GM21825 (cell line): ENCODE results near the gene TRIM8.
"Not testable (repeated sequence)": the region's sequence is repeated elsewhere in the genome, so short reads cannot be mapped to it uniquely, and the experiment has no call there.

Experiments used
- ATAC-seq: cut with Tn5 transposase; IDR thresholded peaks from one replicate; pipeline ENCODE4 v1.9.1; 2021; ENCODE audit warnings: mild to moderate bottlenecking, moderate library complexity; ENCODE audit not compliant: unreplicated experiment

TRIM8 gene

DNA sequence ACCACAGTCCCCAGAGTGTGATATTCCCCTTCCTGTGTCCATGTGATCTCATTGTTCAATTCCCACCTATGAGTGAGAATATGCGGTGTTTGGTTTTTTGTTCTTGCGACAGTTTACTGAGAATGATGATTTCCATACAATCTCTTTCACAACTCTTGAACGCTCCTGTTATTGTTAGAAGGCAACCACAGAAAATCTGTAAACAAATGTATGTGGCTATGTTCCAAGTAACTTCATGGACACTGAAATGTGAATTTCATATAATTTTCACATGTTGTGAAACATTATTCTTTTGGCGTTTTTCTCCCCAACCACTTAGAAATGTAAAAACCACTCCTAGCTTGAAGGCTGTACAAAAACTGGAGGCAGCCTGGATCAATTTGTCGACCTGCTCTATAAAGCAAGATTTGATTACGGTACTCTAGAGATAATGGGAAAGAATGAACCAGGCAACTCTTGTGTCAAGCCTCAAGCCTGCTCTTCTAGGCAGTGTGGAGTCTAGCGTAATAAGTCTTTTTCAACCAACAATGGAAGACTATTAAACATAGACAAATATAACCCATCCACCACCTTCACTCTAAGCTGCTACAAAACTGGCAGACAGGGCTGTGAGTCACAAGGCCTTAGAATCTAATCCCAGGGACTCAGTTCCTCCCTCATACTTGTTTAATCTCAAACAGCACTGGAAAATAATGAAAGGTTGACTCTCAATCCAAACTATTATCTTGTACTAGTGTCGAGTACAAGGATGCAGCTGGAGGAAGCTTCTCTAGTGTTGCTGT lies 47.2 kb downstream of the TRIM8 start:
- ATAC-seq = no peak

DNA sequence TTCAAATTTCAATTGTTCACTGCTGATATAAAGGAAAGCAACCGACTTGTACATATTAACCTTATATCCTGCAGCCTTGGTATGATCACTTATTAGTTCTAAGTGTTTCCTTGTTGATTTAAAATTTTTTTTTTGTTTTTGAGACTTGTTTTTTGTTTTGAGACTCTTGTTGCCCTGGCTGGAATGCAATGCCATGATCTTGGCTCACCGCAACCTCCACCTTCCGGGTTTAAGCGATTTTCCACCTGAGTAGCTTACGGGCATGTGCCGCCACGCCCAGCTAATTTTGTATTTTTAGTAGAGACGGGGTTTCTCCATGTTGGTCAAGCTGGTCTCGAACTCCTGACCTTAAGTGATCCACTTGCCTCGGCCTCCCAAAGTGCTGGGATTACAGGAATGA lies 51.1 kb downstream of the TRIM8 start:
- not testable (repeated sequence) for ATAC-seq

DNA sequence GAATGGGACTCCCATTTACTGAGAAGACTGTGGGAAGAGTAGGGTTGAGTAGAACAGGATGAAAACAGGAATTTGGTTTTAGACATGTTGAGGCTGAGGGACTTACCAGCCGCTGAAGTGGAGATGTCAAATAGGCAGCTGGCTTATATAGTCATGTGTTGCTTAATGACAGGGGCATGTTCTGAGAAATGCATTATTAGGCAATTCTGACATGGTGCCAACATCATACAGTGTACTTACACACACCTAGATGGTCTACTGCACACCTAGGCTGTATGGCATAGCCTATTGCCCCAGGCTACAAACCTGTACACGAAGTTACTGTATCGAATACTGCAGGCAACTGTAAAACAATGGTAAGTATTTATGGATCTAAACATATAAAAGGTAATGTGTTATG lies 52.5 kb downstream of the TRIM8 start:
- no peak for ATAC-seq

DNA sequence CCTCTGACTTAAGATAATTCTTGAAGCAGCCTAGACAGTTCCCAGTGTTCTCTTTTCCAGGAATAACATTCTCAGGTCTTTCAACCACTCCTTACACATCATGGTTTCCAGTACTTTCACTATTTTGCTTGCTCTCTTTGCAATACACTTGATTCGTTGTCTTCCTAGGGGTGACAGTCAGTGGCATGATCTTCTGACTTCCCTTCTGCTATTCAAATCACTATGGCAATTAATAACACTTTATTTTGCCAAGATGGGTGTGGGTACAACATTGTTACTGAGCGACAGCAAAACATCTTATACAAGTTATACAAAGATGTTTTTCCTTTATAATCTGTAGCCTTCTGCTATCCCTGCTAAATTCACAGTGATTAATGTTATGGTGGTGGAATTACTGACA lies 54.6 kb downstream of the TRIM8 start:
- no peak for ATAC-seq

DNA sequence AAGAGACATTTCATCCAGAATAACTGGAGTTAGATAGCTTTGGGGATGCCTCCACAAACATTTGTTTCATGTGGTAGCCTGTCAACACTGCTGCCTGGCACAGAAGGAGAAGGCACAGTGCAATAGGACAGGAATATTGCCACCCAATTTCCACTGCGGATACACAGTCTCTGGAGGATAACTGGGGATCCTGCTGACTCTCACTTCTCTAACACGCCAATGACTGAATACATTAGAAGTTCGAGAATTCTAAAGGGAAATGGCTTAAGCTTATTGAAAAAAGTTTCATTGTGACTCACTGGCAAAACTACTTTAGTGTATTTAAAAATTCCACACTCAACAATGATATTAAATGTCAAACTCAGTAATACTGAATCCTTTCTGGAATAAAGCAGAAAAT lies 57.0 kb downstream of the TRIM8 start:
- ATAC-seq = no peak

DNA sequence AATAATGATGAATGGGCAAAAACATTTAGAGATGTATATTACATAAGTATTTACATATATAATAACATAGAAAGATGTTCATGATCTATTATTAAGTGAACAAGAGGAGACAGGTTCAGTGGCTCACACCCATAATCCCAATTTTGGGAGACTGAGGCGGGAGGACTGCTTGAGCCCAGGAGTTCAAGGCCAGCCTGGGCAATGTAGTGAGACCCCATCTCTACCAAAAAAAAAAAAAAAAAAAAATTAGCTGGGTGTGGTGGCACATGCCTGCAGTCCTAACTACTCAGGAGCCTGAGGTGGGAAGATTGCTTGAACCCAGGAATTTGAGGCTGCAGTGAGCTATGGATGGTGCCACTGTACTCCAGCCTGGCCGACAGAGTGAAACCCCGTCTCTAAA lies 57.5 kb downstream of the TRIM8 start:
- ATAC-seq = no peak

DNA sequence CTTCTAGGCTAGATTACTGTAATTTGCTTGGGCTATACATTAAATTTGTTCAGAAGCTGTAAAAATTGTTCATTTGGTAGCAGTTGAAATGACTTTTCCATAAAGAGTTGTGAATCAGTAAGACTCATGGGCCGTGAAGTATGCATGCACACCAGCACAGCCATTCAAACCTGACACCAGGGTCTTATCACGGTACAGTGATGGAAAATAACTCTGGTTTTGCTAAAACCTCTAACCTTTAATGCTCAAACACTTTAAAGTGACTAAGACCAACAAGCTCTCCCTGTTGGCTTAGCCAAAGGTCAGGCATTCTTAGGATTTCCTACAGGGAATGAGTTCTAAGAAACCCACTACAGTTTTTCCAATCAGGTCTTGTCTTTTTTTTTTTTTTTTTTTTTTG lies 58.5 kb downstream of the TRIM8 start:
- ATAC-seq = no peak

DNA sequence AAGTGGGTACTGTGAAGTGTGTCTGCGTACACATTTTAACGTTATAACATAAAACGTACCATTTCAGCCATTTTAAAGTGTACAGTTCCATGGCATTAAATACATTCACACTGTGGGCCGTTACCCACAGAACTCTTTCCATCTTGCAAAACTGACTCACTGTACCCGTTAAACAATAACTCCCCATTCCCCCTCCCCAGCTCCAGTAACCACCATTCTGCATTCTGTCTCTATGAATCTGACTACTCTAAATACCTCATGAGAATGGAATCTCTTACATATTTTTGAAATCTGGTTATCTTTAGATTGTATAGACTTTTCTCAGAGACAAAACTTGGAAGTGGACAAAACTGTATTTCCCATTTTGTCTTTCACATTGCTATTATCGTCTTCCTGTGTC lies 60.6 kb downstream of the TRIM8 start:
- ATAC-seq = no peak

DNA sequence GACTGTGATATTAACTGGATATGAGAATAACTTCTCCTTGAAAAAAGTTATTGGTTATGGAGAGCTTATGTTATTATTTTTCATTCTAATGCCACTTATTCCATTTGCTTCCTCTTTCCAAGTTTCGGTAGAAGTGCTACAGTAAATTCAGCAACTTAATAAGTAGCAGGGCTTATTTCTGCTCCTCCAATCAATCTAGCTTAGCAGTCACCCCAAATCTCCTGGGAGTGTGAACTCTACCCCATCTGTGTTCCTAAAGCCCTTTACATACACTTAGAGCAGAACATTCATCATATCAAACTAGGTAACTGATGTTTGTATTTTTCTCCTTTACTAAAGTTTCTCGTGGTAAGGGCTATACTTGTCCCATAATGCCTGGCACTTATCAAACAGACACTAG lies 61.3 kb downstream of the TRIM8 start:
- ATAC-seq = no peak
